Liver (tissue), 3 donors: ENCODE data around the gene DIP2C.

Experiments
- CTCF ChIP-seq: fragments of 150-350 bp; IDR thresholded peaks from 2 replicates; pipeline ENCODE4 v1.5.1; 2017; ENCODE audit warnings: improper control_type of control experiment, low read depth, low read length; ENCODE audit not compliant: missing input control
- EGR1 ChIP-seq, 2 donors: IDR thresholded peaks; 2 replicates each; pipeline ENCODE4 v1.6.1; 2016 to 2018; ENCODE audit warnings: antibody characterized with exemption in 2 of 2, low read depth in 2 of 2
- FOXA1 ChIP-seq: IDR thresholded peaks from 2 replicates; pipeline ENCODE4 v1.6.1; 2016; ENCODE audit warnings: antibody characterized with exemption
- HNF4A ChIP-seq, 2 donors: conservative IDR thresholded peaks; 2 replicates each; pipeline ENCODE4 v1.6.1; 2016; ENCODE audit warnings: antibody characterized with exemption in 2 of 2, mild to moderate bottlenecking in 2 of 2
- HNF4G ChIP-seq: IDR thresholded peaks from 2 replicates; pipeline ENCODE4 v1.6.1; 2016; ENCODE audit warnings: antibody characterized with exemption
- JUND ChIP-seq, 2 donors: IDR thresholded peaks; 2 replicates each; pipeline ENCODE4 v1.6.1; 2016; ENCODE audit warnings: antibody characterized with exemption in 2 of 2
- MAX ChIP-seq: IDR thresholded peaks from 2 replicates; pipeline ENCODE4 v1.6.1; 2016; ENCODE audit warnings: antibody characterized with exemption
- RAD21 ChIP-seq, 2 donors: IDR thresholded peaks; 2 replicates each; pipeline ENCODE4 v1.6.1; 2016; ENCODE audit warnings: antibody characterized with exemption in 2 of 2, mild to moderate bottlenecking in 2 of 2
- REST ChIP-seq: IDR thresholded peaks from 2 replicates; pipeline ENCODE4 v1.6.1; 2016; ENCODE audit warnings: antibody characterized with exemption, mild to moderate bottlenecking
- SP1 ChIP-seq: IDR thresholded peaks from 2 replicates; pipeline ENCODE4 v1.6.1; 2018; ENCODE audit warnings: antibody characterized with exemption, mild to moderate bottlenecking
- TAF1 ChIP-seq: conservative IDR thresholded peaks from 2 replicates; pipeline ENCODE4 v1.6.1; 2016; ENCODE audit warnings: antibody characterized with exemption, mild to moderate bottlenecking
- TF ChIP-seq, protein P1 (sequence below): IDR thresholded peaks from 2 replicates; pipeline ENCODE4 v1.6.1; 2016; ENCODE audit warnings: antibody characterized with exemption
- donor health status: healthy.
- donor health status: healthy.

- TF ChIP-seq CTCF (no peak), REST (no peak), TAF1 (no peak), SP1 (no peak), FOXA1 (no peak), RAD21 (IDR thresholded peaks at IDR 0.05) (no peak), HNF4G (no peak), EGR1 (IDR thresholded peaks at IDR 0.05; ENCODE audit: low read depth in 2 of 2) (no peak), MAX (no peak), JUND (IDR thresholded peaks at IDR 0.05) (no peak), HNF4A (conservative IDR thresholded peaks at IDR 0.05) (no peak)
- TF ChIP-seq, protein P1, sequence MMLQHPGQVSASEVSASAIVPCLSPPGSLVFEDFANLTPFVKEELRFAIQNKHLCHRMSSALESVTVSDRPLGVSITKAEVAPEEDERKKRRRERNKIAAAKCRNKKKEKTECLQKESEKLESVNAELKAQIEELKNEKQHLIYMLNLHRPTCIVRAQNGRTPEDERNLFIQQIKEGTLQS, result no peak
Observed at GRCh38 chr10:594584-595270, 94.7 kb downstream of the DIP2C start.
